Left ventricle myocardium inferior (tissue), 1 donor: Measurements from ENCODE around the gene DPYSL5. TPM values are rescaled to one million over a fixed set of nuclear protein-coding genes. Genes with fewer than 3 reads are reported as not detected.

Experiments used
- DNase-seq: peaks from one replicate; pipeline ENCODE4 v3.0.0-alpha.2; 2020
- H3K27ac ChIP-seq: fragments of 200-600 bp; replicated peaks from 2 replicates; pipeline ENCODE4 v1.8.0; 2021
- H3K27me3 ChIP-seq: fragments of 200-600 bp; 2 replicates; pipeline ENCODE4 v1.8.0; 2021; ENCODE audit warnings: low read depth
- H3K36me3 ChIP-seq: fragments of 200-600 bp; 2 replicates; pipeline ENCODE4 v1.8.0; 2021
- H3K4me1 ChIP-seq: fragments of 200-600 bp; 2 replicates; pipeline ENCODE4 v1.8.0; 2021
- H3K4me3 ChIP-seq: fragments of 200-600 bp; 2 replicates; pipeline ENCODE4 v1.8.0; 2021; ENCODE audit warnings: mild to moderate bottlenecking, moderate library complexity
- H3K9me3 ChIP-seq: fragments of 200-600 bp; replicated peaks from 2 replicates; pipeline ENCODE4 v1.8.0; 2021
- intact Hi-C: fragments of 100-400 bp; cut with micrococcal nuclease; formaldehyde crosslinking; loops from one replicate; pipeline ENCODE4 v1.11.0; 2022
- long read RNA-seq: library from polyadenylated mRNA; unstranded; transcript quantifications from one replicate; pipeline ENCODE4 v2.0.0, GENCODE V29; 2021
- total RNA-seq: library from RNA; stranded (reverse); fragmentation: NEBNext Ultra II Directional; extraction: Animal tissue kit (Norgen Biotek cat#: 25700); gene quantifications from one replicate; pipeline ENCODE4 v1.2.1, GENCODE V29; 2021
- TF ChIP-seq, protein P1 (sequence below): fragments of 200-600 bp; IDR thresholded peaks from 2 replicates; pipeline ENCODE4 v1.8.0; 2021; ENCODE audit warnings: antibody characterized with exemption, mild to moderate bottlenecking, borderline replicate concordance
- donor health status: DM: no; HTN: yes; CAD: no; lungs with severe emphysema.

Gene DPYSL5, protein sequence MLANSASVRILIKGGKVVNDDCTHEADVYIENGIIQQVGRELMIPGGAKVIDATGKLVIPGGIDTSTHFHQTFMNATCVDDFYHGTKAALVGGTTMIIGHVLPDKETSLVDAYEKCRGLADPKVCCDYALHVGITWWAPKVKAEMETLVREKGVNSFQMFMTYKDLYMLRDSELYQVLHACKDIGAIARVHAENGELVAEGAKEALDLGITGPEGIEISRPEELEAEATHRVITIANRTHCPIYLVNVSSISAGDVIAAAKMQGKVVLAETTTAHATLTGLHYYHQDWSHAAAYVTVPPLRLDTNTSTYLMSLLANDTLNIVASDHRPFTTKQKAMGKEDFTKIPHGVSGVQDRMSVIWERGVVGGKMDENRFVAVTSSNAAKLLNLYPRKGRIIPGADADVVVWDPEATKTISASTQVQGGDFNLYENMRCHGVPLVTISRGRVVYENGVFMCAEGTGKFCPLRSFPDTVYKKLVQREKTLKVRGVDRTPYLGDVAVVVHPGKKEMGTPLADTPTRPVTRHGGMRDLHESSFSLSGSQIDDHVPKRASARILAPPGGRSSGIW
- not detected for total RNA-seq
- long read RNA-seq = 0 reads

DNA sequence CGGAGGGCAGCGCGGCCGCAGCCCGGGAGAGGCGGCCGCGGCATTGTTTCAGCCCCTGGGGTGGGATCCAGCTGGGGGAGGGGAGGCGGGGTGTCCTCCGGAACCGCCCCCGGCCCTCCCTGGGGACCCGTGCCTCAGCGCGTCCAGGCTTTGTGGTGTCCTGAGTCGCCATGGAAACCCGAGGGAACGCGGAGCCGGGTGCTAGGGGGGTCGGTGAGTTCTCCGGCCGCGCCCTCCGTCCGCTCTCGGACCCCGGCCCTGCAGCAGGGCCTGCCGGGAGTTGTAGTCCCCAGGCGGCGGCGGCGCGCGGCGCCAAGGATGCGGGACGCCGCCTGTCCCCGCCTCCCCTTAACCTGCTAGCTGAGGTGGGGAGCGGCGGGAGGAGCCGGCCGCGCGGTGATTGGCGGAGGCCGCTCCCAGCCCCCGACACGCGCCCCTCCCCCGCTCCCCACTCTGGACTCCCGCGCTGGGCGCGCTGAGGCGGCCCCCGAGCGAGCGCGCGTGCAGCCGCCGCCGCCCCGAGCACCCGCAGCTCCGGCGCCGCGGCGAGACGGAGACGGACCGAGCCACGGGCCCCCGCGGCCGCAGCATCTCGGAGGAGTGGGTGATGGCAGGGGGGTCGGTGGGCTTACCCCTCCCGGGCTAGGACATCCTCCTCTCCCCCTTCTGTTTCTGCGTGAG lies at the start of gene DPYSL5:
DPYSL5 (plus strand) TSS at position 478 of the 681 bp plus-strand sequence. CDS start 50,368 bp downstream, outside the sequence.
- TF ChIP-seq, protein P1, sequence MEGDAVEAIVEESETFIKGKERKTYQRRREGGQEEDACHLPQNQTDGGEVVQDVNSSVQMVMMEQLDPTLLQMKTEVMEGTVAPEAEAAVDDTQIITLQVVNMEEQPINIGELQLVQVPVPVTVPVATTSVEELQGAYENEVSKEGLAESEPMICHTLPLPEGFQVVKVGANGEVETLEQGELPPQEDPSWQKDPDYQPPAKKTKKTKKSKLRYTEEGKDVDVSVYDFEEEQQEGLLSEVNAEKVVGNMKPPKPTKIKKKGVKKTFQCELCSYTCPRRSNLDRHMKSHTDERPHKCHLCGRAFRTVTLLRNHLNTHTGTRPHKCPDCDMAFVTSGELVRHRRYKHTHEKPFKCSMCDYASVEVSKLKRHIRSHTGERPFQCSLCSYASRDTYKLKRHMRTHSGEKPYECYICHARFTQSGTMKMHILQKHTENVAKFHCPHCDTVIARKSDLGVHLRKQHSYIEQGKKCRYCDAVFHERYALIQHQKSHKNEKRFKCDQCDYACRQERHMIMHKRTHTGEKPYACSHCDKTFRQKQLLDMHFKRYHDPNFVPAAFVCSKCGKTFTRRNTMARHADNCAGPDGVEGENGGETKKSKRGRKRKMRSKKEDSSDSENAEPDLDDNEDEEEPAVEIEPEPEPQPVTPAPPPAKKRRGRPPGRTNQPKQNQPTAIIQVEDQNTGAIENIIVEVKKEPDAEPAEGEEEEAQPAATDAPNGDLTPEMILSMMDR = no peak

DNA sequence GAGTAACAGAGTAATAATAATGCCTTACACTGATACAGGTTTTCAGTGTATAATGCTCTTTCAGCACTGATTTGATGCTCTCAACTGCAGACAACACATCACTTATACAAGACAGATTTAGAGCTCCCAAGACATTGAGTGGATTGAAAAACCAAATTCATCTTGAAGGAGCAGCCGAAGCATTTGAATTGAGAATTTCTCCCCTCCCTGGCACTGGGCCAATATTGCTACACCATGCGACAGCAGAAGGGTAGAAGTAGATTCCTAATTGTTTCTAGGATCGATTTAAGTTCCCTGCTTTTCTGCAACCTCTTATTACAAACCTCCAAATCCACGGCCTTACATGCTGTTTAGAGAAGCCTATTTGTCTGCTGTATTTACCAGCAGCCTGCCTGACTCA lies 46.6 kb upstream of the DPYSL5 start:
- no peaks in the 10 kb centered on the region for H3K36me3 ChIP-seq
- TF ChIP-seq, protein P1 = no peak
- no peak overlapping the region for H3K27ac ChIP-seq
- H3K4me1 ChIP-seq = no peaks in the 10 kb centered on the region
- H3K27me3 ChIP-seq = peaks cover 2% of the 10 kb centered on the region
- H3K9me3 ChIP-seq = no peaks in the 10 kb centered on the region
- no peak overlapping the region for H3K4me3 ChIP-seq
- no peak for DNase-seq
- intact Hi-C loops = no loop called here

More for the DNA sequence above, at the start of gene DPYSL5:
- no peak for DNase-seq
- H3K4me3 ChIP-seq = peak within 1 kb of the TSS; percentile 61
- peaks cover 100% of the 10 kb centered on the region for H3K27me3 ChIP-seq
- no peaks in the 10 kb centered on the region for H3K9me3 ChIP-seq
- intact Hi-C loops = loop anchor here (5.0 kb wide), 1 partner anchor 95 kb away; no protein-coding TSS in a partner anchor
- no peaks in the 10 kb centered on the region for H3K36me3 ChIP-seq
- peaks cover 45% of the 10 kb centered on the region for H3K4me1 ChIP-seq
- no peak within 1 kb of the TSS for H3K27ac ChIP-seq

- peaks cover 3% of the 10 kb centered on the region for H3K27me3 ChIP-seq
- no peak for DNase-seq
- H3K9me3 ChIP-seq = no peaks in the 10 kb centered on the region
- intact Hi-C loops = no loop called here
- no peak overlapping the region for H3K4me3 ChIP-seq
- H3K4me1 ChIP-seq = no peaks in the 10 kb centered on the region
- no peak overlapping the region for H3K27ac ChIP-seq
- TF ChIP-seq, protein P1 = no peak
- no peaks in the 10 kb centered on the region for H3K36me3 ChIP-seq
Observed at GRCh38 chr2:26801796-26802195, 46.1 kb upstream of the DPYSL5 start.

GRCh38 chr2:26805241-26805676 lies 42.7 kb upstream of the DPYSL5 start:
- H3K27ac ChIP-seq = no peak overlapping the region
- DNase-seq = no peak
- H3K27me3 ChIP-seq = peaks cover 3% of the 10 kb centered on the region
- no peaks in the 10 kb centered on the region for H3K36me3 ChIP-seq
- H3K4me1 ChIP-seq = no peaks in the 10 kb centered on the region
- TF ChIP-seq, protein P1 = no peak
- H3K9me3 ChIP-seq = no peaks in the 10 kb centered on the region
- no peak overlapping the region for H3K4me3 ChIP-seq
- intact Hi-C loops = no loop called here

DNA sequence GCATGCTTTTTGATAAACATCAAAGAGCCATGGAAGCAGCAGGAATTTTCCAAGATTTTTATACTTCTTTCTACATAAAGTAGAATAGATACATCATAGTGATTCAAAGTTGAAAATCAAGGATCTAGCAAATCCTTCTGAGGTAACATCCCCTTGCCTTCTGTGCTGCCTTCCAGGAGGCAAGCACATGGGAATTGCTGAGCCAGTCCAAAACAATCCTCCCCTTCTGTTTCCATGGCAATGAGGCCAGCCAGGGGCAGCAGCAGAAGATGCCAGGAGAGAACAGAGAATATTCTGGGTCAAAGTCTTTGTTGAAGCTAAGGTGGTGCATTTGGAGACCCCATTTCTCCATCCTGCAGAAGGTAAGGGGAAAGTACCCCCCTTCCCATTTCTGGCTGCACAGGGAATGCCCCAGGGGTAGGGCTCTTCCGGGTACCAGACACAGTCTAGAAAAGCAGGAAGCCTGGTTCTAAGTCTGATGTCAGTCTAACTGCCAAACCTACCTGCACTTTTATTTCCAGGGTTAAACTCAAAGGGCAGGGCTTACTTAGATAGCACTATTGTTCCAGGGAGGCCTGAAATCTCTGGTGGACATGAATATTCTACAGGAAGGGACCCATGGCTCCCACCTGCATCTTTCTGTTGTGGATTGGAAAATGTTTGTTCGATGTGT lies 40.0 kb upstream of the DPYSL5 start:
- H3K4me1 ChIP-seq = no peaks in the 10 kb centered on the region
- H3K27ac ChIP-seq = no peak overlapping the region
- intact Hi-C loops = no loop called here

More for the DNA sequence above, 40.0 kb upstream of the DPYSL5 start:
- Histone ChIP-seq H3K36me3 (no peaks in the 10 kb centered on the region), H3K9me3 (no peaks in the 10 kb centered on the region), H3K4me3 (no peak overlapping the region), H3K27me3 (peaks cover 30% of the 10 kb centered on the region)
- DNase-seq = no peak
- TF ChIP-seq, protein P1 = no peak
